ENCODE measurements around the gene CLN5.
"Not testable (repeated sequence)": the region's sequence is repeated elsewhere in the genome, so short reads cannot be mapped to it uniquely, and the experiment has no call there.

DNA sequence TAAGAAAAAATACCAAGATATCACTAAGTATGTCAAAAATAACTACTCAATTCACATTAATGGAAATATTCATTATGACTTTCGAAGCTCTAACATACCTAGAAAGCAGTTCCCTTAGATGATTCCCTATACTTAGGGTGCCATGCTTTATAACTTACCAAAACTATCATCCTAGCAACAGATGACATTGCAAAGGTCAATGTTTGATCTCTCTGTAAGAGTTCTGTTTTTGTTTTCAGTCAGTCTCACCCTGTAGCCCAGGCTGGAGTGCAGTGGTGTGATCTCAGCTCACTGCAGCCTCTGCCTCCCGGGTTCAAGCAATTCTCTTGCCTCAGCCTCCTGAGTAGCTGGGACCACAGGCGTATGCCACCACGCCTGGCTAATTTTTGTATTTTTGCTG is 16.5 kb downstream of the CLN5 start:
- TF ChIP-seq, protein P1, sequence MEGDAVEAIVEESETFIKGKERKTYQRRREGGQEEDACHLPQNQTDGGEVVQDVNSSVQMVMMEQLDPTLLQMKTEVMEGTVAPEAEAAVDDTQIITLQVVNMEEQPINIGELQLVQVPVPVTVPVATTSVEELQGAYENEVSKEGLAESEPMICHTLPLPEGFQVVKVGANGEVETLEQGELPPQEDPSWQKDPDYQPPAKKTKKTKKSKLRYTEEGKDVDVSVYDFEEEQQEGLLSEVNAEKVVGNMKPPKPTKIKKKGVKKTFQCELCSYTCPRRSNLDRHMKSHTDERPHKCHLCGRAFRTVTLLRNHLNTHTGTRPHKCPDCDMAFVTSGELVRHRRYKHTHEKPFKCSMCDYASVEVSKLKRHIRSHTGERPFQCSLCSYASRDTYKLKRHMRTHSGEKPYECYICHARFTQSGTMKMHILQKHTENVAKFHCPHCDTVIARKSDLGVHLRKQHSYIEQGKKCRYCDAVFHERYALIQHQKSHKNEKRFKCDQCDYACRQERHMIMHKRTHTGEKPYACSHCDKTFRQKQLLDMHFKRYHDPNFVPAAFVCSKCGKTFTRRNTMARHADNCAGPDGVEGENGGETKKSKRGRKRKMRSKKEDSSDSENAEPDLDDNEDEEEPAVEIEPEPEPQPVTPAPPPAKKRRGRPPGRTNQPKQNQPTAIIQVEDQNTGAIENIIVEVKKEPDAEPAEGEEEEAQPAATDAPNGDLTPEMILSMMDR (optimal IDR thresholded peaks at IDR 0.05 in 1 of 3, IDR thresholded peaks at IDR 0.05 in 1 of 3, conservative IDR thresholded peaks at IDR 0.05 in 1 of 3; ENCODE audit: extremely low read depth in 1 of 3, insufficient read depth in 2 of 3, low read length in 3 of 3) = not testable (repeated sequence)
- not testable (repeated sequence) for TF ChIP-seq EZH2 (IDR thresholded peaks at IDR 0.05; ENCODE audit: low read length)

All from keratinocyte (primary cell).